ENCODE results near the gene NPIPB8.
"Not testable (repeated sequence)": the region's sequence is repeated elsewhere in the genome, so short reads cannot be mapped to it uniquely, and the experiment has no call there.

NPIPB8 gene

GRCh38 chr16:28607116-28607623 is 30.7 kb upstream of the NPIPB8 start:
- DNase-seq, result no peak

- DNase-seq, result not testable (repeated sequence)
These were observed 30.0 kb upstream of the NPIPB8 start for GRCh38 chr16:28607681-28608495.

GRCh38 chr16:28608496-28608808 is 29.4 kb upstream of the NPIPB8 start:
- DNase-seq, result not testable (repeated sequence)

GRCh38 chr16:28608867-28609596 is 28.8 kb upstream of the NPIPB8 start:
- DNase-seq, result peak; percentile 19

GRCh38 chr16:28609631-28610594 is 28.0 kb upstream of the NPIPB8 start, which contains the start of gene SULT1A1:
Gene SULT1A1 (minus strand): TSS chr16:28610044. CDS start chr16:28608855, 1,189 bp downstream.
- DNase-seq, result peak; percentile 39

GRCh38 chr16:28610595-28611191 is 27.2 kb upstream of the NPIPB8 start:
- peak; percentile 13 for DNase-seq

- DNase-seq, result not testable (repeated sequence)
These were observed 25.2 kb upstream of the NPIPB8 start for GRCh38 chr16:28612359-28613280.

- not testable (repeated sequence) for DNase-seq
These were observed 24.0 kb upstream of the NPIPB8 start for GRCh38 chr16:28613912-28614311.

- not testable (repeated sequence) for DNase-seq
These were observed 23.3 kb upstream of the NPIPB8 start for GRCh38 chr16:28614561-28614960.

- DNase-seq, result peak; percentile 33
These were observed 22.2 kb upstream of the NPIPB8 start for GRCh38 chr16:28615486-28616223.

GRCh38 chr16:28616224-28616577 is 21.7 kb upstream of the NPIPB8 start:
- not testable (repeated sequence) for DNase-seq

GRCh38 chr16:28616636-28617035 is 21.2 kb upstream of the NPIPB8 start:
- DNase-seq, result no peak

- DNase-seq, result peak; percentile 18
These were observed 20.0 kb upstream of the NPIPB8 start for GRCh38 chr16:28617874-28618273.

GRCh38 chr16:28620316-28620715 is 17.5 kb upstream of the NPIPB8 start:
- not testable (repeated sequence) for DNase-seq

- no peak for DNase-seq
These were observed 16.2 kb upstream of the NPIPB8 start for GRCh38 chr16:28621481-28622155.

- not testable (repeated sequence) for DNase-seq
These were observed 15.2 kb upstream of the NPIPB8 start for GRCh38 chr16:28622532-28623171.

- peak; percentile 48 for DNase-seq
These were observed 14.6 kb upstream of the NPIPB8 start for GRCh38 chr16:28623172-28623711.

GRCh38 chr16:28630905-28631304 is 7.0 kb upstream of the NPIPB8 start:
- not testable (repeated sequence) for DNase-seq
